NCI-H1930 (cell line): Measurements from ENCODE around the gene KCNQ4.

ENCODE experiments used
- DNase-seq, 2 experiments: peaks; one replicate each; lab custom pipeline; 2025; lab: John Stamatoyannopoulos, UW

Gene KCNQ4

DNA sequence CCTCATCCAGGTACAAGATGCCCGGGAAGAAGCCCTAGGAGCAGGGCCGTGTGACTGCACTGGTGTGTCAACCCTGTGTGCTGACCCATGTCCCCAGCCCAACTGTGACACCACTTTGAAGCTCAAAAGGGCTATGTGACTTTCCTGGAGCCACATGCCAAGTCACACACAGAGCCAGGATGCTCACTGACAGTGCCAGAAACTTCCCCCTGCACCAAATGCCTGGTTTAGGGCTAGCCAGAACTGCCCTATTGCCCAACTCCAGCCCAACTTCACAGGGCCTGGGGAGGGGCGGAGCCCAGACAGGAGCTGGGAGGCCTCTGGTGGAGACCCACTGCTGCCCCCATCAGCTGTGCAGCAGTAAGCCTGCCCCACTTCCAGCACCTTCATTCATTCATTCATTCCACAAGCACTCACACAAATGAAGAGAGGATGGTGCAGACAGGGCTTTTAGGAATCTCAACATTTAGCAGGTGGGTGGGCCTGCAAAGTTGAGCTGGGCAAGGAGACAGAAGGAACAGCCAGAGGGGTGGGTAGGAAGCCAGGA is 36.7 kb downstream of the KCNQ4 start:
- DNase-seq: no peak

DNA sequence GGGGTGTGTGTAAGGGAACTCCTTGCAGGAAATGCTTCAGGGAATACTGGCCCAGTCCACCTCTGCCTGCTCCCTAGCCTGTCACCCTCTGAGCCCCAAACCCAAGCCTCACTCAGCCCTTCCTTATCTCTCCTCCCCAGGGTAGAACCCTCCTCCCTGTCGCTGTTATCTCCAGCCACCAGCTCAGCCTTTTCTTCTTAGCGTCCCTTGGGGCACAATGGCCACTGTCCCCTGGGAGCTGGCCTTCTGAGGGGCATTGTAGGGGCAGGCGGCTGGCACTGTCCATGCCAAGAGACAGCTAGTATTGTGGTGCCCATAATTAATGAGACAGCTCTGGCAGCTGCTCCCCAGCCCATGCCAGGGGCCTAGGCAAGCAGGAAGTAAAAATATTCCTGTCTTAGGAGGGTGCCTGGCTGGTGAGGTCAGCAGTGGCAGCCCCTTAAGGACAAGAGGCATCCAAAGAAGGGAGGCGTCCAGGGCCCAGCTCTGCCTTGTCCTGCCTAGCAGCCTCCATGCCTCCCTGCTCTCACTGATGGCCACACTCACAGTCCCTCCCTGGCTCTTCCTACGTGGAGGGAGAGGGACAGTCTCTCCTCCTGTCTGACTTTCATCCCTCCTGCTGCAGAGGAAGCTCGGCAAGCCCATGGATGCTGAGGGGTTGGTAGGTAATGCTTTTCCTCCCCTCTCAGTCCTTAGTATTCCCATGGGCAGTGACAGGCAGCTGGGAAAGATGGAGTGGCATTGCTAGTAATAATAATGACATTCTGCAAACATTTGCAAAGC is 37.5 kb downstream of the KCNQ4 start:
- DNase-seq: no peak

DNA sequence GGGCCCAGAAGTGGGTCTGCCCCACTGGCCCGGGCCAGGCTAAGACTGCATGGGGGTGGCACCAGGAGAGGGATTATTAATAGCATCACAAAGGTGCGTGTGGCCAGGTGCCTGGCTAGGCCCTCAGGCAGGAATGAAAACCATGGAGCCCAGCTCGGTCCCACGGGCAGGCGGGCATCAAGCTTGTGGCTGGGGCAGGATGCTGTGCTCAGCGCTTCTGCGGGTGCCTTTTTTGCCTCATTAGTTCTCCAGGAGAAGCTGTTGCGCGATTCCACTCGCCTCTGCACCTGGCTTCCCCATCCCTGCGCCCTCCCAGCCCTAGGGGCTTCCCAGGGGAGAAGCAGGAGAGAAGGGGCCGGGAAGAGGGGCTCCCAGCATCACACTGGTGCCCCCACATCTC is 39.3 kb downstream of the KCNQ4 start:
- no peak for DNase-seq

DNA sequence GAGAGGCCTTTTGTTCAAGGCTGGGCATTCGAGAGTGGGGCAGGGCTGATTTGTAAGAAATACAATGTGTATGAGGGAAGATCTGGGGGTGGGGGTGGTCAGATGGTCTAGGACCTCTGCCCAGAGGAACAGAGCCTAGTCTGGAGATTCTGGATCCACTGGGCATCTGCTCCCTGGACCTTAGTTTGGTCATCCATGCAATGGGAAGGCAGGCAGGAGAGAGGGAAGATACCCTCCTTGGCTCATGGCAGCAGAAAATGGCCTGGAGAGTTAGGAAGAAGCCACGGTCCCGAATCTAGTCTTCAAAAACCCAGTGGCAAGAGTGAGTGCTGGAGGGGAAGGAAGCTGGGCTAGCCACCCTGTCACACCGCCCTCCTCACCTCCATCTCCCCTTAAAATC is 39.8 kb downstream of the KCNQ4 start:
- DNase-seq: no peak

DNA sequence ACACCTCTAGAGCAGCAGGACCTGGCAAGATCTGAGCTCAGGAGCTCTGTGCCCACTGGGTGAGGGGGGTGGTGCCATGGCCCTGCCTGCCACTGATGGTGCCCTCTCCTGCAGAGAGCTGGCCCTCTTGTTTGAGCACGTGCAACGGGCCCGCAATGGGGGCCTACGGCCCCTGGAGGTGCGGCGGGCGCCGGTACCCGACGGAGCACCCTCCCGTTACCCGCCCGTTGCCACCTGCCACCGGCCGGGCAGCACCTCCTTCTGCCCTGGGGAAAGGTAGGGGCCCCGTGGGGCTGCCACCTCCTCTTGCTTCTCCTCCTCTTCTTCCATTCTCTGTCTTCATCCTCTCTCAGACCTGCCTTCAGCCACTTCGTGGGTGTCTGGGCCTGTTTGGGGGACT is 40.4 kb downstream of the KCNQ4 start:
- no peak for DNase-seq

DNA sequence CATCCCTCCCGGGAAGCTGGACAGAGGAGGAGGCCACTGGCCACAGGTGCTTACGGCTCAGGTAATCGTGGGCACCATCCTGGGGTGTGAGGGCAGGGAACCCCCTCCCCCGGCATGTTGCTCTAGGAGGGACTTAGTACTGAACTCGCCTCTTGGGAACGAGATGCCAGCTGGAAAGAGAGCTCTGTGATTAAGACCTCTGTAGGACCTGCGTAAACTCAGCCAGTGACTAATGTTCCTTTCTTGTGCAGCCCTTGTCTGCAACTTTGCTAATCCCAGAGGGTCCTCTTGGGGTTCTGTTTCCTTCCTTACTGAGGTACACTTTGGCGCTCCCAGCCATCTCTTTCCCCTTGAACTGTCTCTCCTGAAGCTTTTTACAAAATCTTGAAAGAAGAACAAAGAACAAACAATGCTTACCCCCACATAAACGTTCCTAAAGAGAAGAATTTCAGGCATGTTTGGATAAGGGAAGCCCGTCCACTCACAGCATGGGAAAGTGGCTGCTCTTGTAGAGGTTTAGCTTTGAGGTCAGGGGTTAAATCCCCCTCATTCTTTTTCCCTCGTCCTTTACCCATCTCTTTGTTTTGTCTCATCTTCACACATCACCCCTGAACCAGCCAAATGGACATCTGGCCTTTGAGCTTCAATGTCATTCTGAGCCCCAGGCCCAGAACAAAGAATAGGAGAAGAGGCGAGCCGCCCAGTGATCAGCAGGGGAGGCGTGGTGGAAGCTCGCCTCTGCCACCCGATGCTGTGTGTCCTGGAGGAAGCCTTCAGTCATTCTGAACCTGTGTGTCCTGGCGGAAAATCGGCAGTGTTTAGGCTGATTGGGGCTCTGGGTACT is 41.2 kb downstream of the KCNQ4 start:
- no peak for DNase-seq

DNA sequence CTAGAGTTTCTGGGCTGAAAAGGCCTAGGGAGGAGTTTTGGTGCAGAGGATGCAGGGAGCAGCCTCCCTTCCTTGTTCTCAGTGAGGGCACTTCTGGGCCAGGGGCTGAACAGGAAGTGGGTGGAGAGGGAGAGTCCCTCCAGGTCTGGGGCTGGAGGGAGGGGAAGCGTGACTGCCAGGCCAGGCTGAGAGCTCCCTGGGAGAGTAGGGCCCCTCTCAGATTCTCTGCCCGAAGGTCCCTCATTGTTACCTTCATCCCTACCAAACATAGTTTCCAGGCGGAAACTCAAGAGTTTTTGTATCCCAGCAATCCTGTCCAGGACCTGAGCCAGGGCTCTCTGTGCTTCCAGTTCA is 41.8 kb downstream of the KCNQ4 start:
- no peak for DNase-seq

DNA sequence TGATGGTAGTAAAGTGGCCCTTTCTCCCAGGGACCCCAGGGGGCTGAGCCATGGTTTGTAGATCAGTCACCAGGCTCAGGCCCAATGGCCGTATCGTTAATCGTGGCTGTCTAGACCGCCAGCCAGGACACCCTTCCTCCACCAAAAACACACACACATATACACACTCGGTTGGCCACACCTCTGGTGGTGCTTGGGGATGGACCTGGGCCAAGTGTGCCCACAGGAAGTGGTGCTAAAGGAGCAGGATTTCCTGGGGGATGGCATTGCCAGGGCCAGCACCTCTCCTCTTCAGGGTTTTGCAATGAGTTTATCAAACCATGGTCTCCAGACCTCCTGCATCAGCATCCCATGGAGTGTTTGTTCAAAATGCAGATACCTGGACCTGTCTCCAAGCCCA is 42.4 kb downstream of the KCNQ4 start:
- no peak for DNase-seq

DNA sequence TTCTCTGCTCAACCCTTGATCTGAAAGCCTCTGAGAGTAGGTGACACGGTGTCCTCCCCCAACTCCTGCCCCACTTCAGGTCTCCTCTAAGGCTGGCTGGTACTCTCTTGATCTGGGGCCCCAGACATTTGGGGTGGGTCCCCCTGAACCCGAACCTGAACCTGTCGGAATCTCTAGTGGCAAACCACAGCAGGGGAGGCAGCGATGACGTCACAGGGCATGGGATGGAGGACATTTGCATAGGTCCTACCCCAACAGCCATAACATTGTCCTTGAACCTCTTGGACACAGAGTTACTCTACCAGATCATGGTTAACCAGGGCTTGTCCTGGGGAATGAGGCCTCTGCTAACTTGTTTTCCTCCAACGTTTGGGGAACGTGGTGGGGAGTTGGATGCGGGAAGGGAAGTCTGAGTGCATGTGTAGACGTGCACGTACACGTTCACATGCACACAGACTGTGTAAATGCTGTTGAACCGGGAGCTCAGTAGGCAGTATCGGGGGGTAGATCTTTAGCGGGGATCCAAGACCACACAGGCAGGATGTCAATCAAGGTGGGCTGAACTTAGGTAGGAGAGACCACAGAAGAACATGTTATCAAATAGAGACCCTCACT is 46.2 kb downstream of the KCNQ4 start:
- no peak for DNase-seq

DNA sequence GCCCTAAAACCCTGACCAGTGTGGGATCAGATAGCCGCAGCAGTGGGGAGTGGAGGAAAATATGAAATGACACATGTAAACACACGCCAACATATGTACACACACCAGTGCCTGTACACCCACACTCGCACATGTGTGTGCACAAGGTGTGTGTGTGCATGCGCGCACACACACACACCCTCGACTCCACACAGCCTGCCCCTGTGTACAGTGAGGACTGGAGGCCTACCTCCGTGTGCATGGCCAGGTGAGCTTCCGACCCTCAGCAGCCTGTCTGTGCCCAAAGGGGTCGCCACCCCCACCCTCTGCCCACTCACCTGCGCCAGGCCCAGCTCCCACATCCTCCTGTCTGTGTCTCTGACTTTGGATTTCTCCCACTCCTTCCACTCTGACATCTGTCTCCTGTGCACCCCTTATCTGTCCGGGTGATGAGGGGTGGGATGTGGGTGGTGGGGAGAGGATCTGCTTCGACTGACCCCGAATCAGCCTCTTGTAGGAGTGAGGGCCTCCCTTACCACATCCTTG is 46.9 kb downstream of the KCNQ4 start:
- no peak for DNase-seq

DNA sequence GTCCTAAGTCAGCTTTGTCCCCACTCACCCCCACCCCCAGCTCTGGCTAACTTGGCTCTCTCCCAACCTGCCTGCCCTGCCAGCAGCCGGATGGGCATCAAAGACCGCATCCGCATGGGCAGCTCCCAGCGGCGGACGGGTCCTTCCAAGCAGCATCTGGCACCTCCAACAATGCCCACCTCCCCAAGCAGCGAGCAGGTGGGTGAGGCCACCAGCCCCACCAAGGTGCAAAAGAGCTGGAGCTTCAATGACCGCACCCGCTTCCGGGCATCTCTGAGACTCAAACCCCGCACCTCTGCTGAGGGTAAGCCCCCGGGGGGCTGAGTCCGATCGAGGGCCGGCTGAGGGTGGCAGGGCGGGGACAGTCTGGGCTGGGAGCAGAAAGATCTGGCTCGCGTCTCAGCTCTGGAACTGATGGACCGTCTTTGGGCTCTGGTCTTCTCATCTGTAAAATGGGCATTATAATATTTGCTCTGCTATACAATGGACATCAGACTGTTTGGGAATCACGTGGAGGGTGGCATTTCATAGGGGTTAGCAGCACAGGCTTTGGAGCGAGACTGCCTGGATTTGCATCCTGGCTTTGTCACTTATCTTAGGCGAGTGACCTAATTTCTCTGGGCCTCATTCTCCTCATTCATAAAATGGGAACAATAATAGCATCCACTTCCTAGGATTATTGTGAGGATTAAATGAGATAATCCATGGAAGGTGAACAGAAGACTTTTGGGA is 47.6 kb downstream of the KCNQ4 start:
- no peak for DNase-seq

DNA sequence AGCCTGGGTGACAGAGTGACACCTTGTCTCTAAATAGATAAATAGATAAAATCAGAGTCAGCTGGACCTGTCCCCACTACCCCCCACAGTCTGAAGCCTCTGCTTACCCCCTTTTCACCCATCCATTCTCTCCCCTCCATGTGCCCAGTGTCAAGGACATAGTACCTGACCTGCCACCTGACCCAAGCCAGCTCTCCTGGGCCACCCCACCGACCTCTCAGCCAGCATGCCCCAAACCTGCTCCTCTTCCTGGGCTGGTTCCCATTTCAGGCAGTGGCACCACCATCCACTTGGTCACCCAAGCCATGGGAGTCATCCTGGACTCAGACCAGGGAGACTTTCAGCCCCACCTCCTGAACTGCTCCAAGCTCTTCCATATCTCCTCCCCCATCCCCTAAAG is 50.4 kb downstream of the KCNQ4 start:
- no peak for DNase-seq

DNA sequence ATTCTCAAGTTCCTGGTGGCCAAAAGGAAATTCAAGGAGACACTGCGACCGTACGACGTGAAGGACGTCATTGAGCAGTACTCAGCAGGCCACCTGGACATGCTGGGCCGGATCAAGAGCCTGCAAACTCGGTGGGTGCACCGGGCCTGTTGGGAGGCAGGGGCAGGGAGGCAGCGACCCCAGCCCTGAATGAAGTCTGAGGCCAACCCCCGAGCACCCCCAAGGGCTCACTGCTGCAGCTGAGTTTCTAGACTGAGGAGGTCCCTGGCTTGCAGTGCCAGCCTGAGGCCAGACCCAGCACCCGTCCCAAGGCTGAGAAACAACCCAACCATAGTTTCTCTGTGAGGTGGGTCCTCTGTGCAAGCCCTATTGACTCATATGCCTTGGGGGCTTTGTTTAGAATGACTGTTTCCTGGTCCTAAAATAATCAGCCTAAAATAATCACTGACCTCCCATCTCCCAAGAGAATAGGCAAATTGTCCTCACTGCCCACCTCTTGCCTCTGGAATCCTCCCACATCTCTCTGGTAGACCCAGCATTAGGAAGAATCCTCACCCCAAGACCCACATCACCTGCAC is 51.5 kb downstream of the KCNQ4 start:
- DNase-seq: no peak

DNA sequence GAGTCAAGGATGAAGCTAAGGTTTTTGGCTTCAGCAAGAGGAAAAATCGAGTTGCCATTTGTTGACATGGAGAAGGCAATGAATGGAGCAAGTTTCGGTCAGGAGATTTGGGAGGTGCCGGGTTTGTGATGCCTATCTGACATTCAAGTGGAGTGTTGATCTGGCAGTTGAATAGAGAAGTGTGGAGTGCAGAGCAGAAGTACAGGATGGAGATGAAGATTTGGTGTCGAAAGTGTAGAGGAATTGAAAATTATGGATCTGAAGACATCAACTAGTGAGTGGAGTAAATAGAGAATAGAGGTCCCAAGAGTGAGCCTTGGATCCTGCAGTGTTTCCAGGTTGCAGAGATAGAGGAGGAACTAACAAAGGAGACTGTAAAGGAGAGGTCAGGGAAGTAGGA is 52.7 kb downstream of the KCNQ4 start:
- DNase-seq: no peak

DNA sequence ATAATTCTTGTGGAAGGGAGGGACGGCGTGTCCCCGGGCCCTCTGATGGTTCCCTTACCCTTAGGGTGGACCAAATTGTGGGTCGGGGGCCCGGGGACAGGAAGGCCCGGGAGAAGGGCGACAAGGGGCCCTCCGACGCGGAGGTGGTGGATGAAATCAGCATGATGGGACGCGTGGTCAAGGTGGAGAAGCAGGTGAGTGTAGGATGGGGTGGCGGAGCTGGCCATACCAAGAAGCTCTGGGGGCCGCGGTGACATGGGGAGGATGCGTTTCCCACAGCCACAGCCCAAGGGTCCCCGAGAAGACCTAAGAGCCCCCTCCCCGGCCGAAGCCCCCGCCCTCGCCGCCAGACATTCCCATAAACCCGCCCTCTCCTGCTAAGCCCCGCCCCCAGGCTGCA is 54.0 kb downstream of the KCNQ4 start:
- DNase-seq: no peak

DNA sequence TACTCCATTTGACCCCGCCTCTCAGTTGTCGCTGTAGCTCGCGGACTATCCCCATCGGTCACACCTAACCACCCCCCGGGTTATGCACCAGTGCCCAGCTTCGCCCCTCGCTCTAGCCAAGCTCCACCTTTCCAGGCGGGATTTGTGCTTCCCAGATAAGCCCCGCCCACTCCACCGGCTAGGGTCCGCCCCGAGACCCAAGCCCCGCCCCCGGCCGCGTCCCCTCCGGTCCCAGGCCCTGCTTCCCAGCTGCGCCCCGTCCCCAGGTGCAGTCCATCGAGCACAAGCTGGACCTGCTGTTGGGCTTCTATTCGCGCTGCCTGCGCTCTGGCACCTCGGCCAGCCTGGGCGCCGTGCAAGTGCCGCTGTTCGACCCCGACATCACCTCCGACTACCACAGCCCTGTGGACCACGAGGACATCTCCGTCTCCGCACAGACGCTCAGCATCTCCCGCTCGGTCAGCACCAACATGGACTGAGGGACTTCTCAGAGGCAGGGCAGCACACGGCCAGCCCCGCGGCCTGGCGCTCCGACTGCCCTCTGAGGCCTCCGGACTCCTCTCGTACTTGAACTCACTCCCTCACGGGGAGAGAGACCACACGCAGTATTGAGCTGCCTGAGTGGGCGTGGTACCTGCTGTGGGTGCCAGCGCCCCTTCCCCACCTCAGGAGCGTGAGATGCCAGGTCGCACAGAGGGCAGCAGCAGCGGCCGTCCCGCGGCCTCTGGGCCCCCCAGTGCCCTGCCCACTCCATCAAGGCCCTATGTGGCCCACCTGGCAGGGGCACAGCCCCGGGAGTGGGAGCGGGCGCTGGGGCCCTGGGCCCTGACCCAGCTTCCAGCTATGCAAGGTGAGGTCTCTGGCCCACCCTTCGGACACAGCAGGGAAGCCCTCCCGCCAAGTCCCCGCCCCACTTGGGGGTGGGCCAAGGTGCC is 54.7 kb downstream of the KCNQ4 start:
- DNase-seq: no peak

DNA sequence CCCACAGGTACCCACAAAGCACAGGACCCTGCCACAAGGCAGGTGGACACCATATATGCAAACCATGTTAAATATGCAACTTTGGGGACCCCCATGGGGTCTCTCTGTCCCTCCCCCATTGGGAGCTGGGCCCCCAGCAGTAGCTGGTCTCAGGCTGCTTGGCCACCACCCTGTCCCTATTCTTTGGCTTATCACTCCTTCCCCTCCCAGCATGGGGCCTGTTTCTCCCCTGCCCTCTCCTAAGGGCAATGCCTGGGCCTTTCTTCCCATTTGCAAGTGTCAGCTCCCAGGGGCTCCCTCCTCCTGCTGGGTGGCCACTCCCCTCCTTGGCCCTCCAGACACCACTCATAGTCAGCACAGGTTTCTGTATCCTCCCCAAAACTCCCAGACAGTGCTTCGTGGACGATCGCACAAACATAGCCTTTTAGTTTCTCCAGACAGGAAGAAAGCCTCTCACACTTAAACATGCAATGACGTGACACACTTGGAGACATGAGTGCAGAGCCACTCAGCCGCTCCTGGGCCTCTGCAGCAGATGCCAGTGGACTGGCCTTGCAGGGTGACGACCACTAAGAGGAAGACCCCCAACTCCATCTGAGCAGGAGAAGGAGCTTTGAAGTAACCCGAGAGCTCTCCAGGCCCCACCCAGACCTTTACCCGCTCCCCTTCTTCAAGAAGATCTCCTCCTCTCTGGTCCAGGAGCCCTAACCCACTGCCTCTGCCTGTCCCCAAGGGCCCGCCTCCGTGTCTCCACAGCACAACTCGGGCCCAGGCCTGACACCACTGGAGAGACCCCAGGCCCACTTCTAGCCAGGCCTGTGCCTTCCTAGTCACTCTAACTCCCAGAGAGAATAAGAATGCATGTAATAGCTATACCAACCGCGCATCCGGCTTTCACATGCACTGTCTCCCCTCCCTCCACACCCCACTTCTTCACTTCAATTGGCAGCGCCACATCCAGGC is 55.7 kb downstream of the KCNQ4 start:
- DNase-seq: no peak

DNA sequence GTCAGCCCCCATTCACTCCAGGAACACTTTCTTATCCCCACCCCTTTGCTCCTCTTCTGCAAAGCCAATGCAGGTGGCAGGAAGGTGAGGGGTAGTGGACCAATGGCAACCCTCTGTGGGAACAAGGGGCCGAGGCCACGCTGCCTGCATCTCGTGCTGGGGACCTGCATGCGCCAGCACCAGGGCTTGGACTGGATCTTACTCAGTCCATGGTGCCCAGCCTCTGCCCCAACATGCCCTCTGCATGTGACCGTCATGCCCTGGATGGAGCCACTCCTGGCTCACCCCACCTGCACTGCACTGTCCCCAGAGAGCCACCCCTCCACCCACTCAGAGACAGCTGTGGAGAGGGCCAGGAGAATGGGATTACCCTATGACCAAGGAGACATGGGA is 56.4 kb downstream of the KCNQ4 start:
- DNase-seq: no peak
